Keratinocyte (primary cell): ENCODE results near the gene CGB7. TPM values are rescaled to one million over a fixed set of nuclear protein-coding genes. Genes with fewer than 3 reads are reported as not detected.
"Not testable (repeated sequence)": the region's sequence is repeated elsewhere in the genome, so short reads cannot be mapped to it uniquely, and the experiment has no call there.

Experiments used
- DNase-seq: peaks from one replicate; pipeline ENCODE4 v3.0.0-alpha.2; 2011; ENCODE audit warnings: low read depth, missing footprints, low spot score
- FAIRE-seq: peaks from 2 replicates; lab custom pipeline; 2011; peaks lifted over from hg19 to GRCh38; lab: Jason Lieb, UNC
- H2AFZ ChIP-seq: 2 replicates; pipeline ENCODE4 v1.6.0; 2012; ENCODE audit warnings: low read length, control low read depth, inconsistent platforms; ENCODE audit not compliant: control insufficient read depth
- H3K27ac ChIP-seq: 2 replicates; pipeline ENCODE4 v1.5.1; 2011; ENCODE audit warnings: low read length; ENCODE audit not compliant: control insufficient read depth, insufficient read depth
- H3K27me3 ChIP-seq: 3 replicates; pipeline ENCODE4 v1.6.0; 2011; ENCODE audit warnings: low read length; ENCODE audit not compliant: control insufficient read depth, insufficient read depth; ENCODE audit errors: extremely low read depth
- H3K36me3 ChIP-seq, 2 experiments: 2 replicates in 1 of 2; 3 replicates in 1 of 2; pipeline ENCODE4 v1.5.1; 2011; ENCODE audit warnings: low read length in 2 of 2, mild to moderate bottlenecking in 1 of 2; ENCODE audit not compliant: control insufficient read depth in 2 of 2, insufficient read depth in 2 of 2; ENCODE audit errors: extremely low read depth in 1 of 2
- H3K4me1 ChIP-seq: 3 replicates; pipeline ENCODE4 v1.5.1; 2011; ENCODE audit warnings: low read length; ENCODE audit not compliant: control insufficient read depth, insufficient read depth; ENCODE audit errors: extremely low read depth
- H3K4me2 ChIP-seq: 3 replicates; pipeline ENCODE4 v1.6.0; 2011; ENCODE audit warnings: low read depth, low read length; ENCODE audit not compliant: control insufficient read depth, insufficient read depth; ENCODE audit errors: extremely low read depth
- H3K4me3 ChIP-seq, 3 experiments: fragments of 200-600 bp in 1 of 3; sonication (generic) in 1 of 3; 2 replicates in 2 of 3; 3 replicates in 1 of 3; pipeline ENCODE4 v1.5.1; 2011 to 2016; ENCODE audit warnings: low read length in 3 of 3, mild to moderate bottlenecking in 3 of 3, control low read depth in 2 of 3, inconsistent platforms in 1 of 3, low read depth in 1 of 3, mixed read lengths in 1 of 3, mixed run types in 1 of 3, moderate library complexity in 1 of 3; ENCODE audit not compliant: control insufficient read depth in 2 of 3, insufficient read depth in 2 of 3; ENCODE audit errors: extremely low read depth in 1 of 3
- H3K79me2 ChIP-seq: 2 replicates; pipeline ENCODE4 v1.6.0; 2012; ENCODE audit warnings: low read length; ENCODE audit not compliant: control insufficient read depth, insufficient read depth
- H3K9ac ChIP-seq: 3 replicates; pipeline ENCODE4 v1.6.0; 2011; ENCODE audit warnings: low read length; ENCODE audit not compliant: control insufficient read depth, insufficient read depth; ENCODE audit errors: extremely low read depth
- H3K9me1 ChIP-seq: 3 replicates; pipeline ENCODE4 v1.6.0; 2011; ENCODE audit warnings: low read length; ENCODE audit not compliant: control insufficient read depth, insufficient read depth; ENCODE audit errors: extremely low read depth
- H3K9me3 ChIP-seq: 2 replicates; pipeline ENCODE4 v1.5.1; 2012; ENCODE audit warnings: low read depth, low read length; ENCODE audit not compliant: control insufficient read depth
- H4K20me1 ChIP-seq: 3 replicates; pipeline ENCODE4 v1.6.0; 2011; ENCODE audit warnings: low read length; ENCODE audit not compliant: control insufficient read depth, insufficient read depth; ENCODE audit errors: extremely low read depth
- dilution Hi-C: fragments of 300-500 bp; cut with MboI; formaldehyde crosslinking; loops from one replicate; pipeline ENCODE4 v1.7.0; 2020; ENCODE audit warnings: low sequenced_read_pairs; ENCODE audit not compliant: extremely low pct_ligation_motif_present
- polyA plus RNA-seq, 5 experiments: library from polyadenylated mRNA; depleted of rRNA in 3 of 5; stranded (reverse) in 3 of 5; stranded (forward) in 1 of 5; unstranded in 1 of 5; fragments of >200 nt; gene quantifications; 1 replicate in 1 of 5; 2 replicates in 3 of 5; 3 replicates in 1 of 5; pipeline versions ENCODE4 v1.2.1 to v1.2.3, GENCODE V29; 2011 to 2012; ENCODE audit warnings: missing spikeins in 2 of 5, low read depth in 1 of 5, low replicate concordance in 1 of 5

CGB7 gene
- polyA plus RNA-seq, 1 donor (not counting 4 experiments of a cell fraction or from before 2014, with no cell fraction given), result 0.92 TPM

GRCh38 chr19:49025599-49025998 lies 31.9 kb downstream of the CGB7 start:
- H3K36me3 ChIP-seq, DNase-seq, H3K4me2 ChIP-seq, H3K27me3 ChIP-seq, dilution Hi-C loops, H3K79me2 ChIP-seq, FAIRE-seq, H3K4me1 ChIP-seq, H4K20me1 ChIP-seq, H3K4me3 ChIP-seq, H2AFZ ChIP-seq, H3K9me1 ChIP-seq, H3K9me3 ChIP-seq, H3K27ac ChIP-seq, H3K9ac ChIP-seq: not testable (repeated sequence)

- H3K4me1 ChIP-seq, H3K27ac ChIP-seq, DNase-seq, H3K79me2 ChIP-seq, FAIRE-seq, H3K36me3 ChIP-seq, H3K9ac ChIP-seq, H2AFZ ChIP-seq, H3K9me3 ChIP-seq, H3K4me2 ChIP-seq, H4K20me1 ChIP-seq, dilution Hi-C loops, H3K4me3 ChIP-seq, H3K9me1 ChIP-seq: not testable (repeated sequence)
- peaks cover 10% of the 10 kb centered on the region for H3K27me3 ChIP-seq
These were observed 32.5 kb downstream of the CGB7 start for GRCh38 chr19:49025088-49025487.

DNA sequence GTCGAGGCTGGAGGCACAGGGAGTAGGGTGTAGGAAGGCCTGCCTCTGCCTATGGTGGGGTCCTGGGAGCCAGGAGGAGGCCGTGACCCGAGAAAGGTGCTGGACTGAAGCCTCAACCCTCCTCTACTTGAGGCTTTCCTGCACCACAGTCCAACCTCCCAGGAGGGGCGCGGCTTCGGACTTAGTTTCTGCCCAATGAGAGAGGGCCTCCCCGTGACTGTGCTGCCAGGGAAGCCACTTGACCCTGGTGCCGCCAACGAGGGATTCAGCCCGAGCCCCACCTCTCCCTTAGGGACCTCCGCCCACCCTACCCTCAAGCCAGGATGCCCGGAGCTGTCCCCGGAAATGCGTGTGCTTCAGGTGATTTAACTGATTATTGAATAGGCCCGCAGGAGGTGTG lies 33.3 kb downstream of the CGB7 start, which contains the start of gene CGB3:
TSS of gene CGB3 (minus strand) at position 101 of the 400 bp plus-strand sequence. CDS start 362 bp downstream, outside the sequence.
- H3K4me2 ChIP-seq, dilution Hi-C loops, H3K36me3 ChIP-seq, H3K4me3 ChIP-seq, FAIRE-seq, H3K9me3 ChIP-seq, H3K9me1 ChIP-seq, H3K79me2 ChIP-seq, H3K27ac ChIP-seq, H3K9ac ChIP-seq, H4K20me1 ChIP-seq, H3K4me1 ChIP-seq, DNase-seq, H2AFZ ChIP-seq: not testable (repeated sequence)
- peaks cover 11% of the 10 kb centered on the region for H3K27me3 ChIP-seq
